HS-5 (cell line): ENCODE measurements around the gene TUFT1.
"Not testable (repeated sequence)": the region's sequence is repeated elsewhere in the genome, so short reads cannot be mapped to it uniquely, and the experiment has no call there.

Experiments used
- DNase-seq: peaks from one replicate; pipeline ENCODE4 v3.0.0-alpha.2; 2012; ENCODE audit warnings: low read depth

TUFT1 gene

DNA sequence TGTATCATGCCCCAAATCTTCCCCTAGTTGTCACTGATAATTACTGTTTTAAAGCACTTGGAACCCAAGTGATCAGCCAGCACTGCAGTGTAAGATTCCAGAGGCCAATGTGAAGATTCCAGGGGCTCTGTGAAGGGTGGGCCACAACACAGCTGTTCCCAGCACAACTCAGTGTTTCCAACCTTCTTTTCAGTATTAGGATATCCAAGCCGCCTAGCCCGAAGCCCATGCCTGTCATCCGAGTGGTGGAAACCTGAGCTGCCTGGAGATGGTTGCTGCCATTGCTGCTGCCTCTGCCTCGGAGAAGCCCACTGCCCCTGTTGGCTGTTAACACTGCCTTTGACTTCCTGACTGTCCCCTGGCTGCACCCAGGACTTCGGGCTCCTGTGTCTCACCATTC lies 41.3 kb downstream of the TUFT1 start:
- DNase-seq, result no peak

DNA sequence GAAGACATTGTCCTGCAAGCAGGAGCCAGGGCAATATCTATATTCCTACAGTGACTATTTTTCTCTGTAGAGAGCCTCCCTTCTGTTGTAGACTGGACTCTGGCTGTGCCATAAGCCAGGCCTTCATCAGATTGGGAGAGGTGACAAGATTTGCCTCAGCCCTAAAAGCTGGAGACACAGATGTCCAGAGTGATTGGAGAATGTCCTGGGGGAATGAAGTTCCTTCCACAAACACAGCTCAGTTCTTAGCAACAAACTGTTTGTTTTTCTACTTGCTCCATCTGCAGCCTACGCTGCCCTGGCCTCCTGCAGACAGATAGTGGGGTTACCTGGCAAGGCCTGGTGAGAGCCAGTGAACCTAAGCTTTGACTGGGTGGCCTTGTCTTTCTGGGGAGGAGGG lies 41.8 kb downstream of the TUFT1 start:
- DNase-seq, result no peak

DNA sequence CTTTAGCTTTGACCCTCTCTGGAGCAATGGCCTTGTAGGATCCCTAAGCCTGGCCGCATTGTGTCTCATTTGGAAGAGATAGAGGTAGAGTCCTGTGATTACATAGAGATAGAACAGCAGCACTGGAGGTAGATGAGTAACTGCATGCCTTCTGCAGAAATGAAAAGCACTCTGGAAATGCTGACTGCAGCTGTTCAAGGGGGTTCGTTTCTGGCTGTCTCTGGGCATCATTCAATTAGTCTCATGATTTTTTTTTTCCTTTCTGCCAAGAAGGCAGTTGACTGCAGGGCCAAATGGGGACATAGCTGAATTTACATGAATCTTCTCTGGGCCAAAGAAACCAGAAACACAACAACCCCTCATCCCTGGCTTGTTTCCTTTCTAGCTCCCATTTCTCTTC lies 43.7 kb downstream of the TUFT1 start:
- DNase-seq, result no peak

DNA sequence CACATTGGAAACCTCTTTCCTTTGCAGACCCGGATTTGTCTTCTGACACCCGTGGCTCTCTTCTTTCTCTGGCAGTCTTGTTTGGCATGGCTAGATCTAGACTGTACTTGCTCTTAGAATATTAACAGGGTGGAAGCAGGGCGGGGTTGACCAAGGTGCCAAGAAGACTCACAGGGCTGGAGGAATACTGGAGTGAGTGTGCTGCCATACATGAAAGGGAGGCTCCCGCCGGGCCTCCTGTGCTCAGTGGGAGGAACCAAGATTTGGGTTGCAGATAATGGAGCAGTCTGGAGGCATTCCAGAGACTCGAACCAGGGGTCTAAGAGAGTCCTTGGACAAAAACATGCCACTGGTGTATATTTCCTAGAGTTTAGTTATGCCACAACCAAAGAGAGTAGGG lies 44.2 kb downstream of the TUFT1 start:
- no peak for DNase-seq

DNA sequence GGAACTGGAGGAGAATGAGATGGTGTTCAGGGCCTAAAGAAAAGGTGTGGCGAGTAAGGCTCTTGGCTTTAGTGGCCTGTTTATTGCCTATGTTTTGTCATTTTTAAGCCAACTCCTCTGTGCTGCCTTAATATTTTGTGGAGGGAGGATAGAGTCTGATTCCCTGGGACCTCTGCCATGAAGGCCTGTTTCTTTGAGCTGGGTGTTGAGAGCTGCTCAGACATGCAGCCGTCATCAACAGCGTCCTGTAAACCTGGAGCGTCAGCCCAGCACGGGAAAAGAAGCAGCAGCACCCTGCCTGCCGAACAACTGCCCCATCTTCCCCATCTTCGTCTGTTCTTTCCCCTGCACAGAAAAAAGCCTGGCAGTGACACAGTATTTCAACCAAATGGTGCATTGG lies 44.7 kb downstream of the TUFT1 start:
- no peak for DNase-seq

DNA sequence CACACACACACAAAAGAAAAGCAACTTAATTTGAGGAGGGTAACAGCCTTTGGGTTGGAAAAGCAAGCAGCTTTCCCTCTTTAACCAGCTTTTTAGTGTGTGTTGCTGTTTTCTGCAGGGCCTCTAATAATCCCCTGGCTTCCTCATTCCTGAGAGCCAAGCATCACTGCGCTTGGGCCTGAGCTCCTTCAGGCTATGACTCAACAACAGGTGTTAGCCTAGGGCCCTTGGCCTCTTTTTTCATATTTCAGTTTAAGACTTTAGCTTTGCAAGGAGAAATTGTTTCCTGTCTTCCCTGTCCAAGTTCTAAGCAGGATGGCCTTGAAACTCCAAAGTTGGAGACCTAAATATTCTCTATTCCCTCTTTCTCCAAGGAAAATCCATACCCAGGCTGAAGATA lies 45.5 kb downstream of the TUFT1 start:
- peak; percentile 46 for DNase-seq

DNA sequence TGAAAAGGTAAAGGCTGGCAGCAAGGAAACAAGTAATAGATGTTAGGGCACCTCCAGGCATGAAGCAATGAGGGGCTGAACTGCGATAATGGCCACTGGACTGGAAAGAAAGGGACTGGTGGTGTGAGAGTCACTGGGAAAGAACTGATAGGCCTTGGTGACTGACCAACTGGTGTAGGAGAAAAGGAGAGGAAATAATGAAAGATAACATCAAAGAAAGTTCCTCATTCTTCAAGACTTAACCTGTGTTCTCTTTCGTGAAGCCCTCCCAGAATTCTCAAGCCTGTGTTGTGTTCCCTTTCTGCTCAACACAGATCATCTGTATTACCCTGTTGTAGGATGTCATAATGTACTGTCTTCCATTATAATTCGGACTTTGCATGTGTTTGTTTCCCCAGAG lies 50.9 kb downstream of the TUFT1 start:
- DNase-seq, result no peak

DNA sequence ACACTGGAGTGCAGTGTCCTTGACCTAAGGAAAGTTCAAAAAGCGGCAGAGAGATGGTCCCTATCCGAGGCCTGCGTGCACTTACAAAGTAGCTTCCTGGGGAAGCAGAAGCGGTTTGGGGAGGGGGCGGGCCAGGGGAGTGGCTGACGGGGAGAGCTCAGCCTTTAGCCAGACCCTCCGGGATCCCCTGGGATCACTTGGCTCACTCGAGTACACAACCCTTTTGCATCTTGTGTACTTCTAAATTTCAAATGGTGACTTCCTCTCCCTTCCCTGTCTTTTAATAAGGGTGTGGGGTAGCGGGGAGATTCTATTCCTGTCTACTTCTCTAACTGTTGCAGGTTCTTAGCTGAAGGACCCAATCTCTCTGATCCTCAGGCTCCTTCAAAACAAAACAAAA lies 53.6 kb downstream of the TUFT1 start:
- no peak for DNase-seq

DNA sequence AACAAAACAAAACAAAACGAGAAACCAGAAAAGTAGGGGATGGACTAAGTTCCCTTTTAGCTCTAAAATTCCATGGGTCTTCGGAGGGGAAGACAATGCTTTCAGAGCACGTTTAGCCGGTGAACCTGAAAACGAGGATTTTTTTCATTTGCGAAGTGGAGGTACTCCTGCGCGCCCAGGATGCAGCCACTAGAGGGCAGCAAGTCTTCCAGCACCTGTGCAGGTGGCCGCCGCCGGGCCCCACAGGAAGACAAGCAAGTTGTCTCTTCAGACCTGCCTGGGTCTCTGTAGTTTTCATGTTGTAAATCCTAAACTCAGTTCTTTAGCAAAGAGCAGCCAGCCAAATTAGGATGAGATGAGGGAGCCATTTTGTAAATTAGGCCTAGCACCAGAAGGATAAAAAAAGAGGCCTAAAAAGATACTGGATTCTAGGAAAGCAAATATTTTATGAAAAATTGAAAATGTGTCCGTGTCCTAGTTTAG lies 54.1 kb downstream of the TUFT1 start:
- DNase-seq, result no peak

DNA sequence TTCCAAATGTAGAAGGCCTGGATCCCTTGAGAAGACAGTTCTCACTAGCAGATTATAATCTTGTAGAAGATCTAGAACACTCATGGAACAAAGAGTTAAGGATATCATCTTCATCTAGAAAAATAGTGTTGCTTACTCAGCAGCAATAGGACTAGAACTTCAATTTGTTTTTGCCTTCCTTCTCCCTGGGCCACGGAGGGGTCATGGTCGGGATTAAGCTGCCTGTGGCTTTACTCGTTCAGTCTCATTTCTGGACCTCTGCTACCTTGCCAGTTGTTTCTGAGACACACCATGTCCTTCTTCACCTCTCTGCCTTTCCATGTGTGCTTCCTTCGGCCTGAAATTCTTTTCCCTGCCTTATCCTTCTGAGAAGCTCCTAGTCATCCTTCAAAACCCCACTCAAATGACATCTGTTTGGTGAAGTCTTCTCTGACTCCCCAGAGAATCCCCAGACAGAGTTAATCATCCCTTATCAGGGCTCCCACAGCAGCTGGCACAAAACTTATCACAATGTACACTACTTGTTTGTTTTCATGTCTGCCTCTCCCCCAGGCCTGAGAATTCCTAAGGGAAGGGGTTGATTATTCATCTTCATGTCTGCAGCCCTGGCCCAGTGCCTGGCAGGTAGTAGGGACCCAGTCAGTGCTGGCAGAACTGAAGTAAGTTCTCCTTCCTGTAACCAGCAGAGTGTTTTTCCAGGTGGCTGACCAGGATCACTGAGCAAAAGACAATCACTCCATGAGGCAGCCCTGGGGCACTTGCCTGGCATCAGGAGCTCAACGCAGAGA lies 56.3 kb downstream of the TUFT1 start:
- no peak for DNase-seq

DNA sequence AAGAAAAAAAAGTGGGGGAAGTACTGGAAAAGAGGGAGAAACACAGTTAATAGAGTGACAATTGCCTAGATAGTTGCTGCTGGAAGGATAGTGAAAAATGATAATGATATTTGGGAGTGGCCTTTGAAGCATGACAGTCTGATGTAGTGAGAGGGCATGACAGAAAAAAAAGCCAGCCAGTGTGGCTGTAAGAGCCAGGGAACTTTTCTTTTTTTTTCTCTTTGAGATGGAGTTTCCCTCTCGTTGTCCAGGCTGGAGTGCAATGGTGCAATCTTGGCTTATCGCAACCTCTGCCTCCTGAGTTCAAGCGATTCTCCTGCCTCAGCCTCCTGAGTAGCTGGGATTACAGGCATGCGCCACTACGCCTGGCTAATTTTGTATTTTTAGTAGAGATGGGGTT lies 62.4 kb downstream of the TUFT1 start:
- not testable (repeated sequence) for DNase-seq

DNA sequence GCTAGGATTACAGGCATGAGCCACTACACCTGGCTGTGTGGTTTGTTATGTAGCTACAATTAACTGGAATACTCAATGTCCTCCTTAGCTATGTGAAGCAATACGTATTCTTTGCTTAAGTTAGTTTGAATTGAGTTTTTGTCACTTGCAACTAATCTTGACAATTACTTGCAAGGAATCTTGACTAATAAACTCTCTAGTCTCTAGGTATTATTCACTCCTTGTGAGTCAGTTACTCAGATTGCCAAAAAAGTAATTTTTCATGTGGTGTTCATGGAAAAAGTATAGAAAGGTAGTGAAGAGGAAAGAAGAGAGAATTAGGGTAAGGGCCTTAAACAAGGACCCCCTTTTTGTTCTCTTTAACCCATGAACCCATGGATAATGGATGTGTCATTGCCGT lies 64.2 kb downstream of the TUFT1 start:
- DNase-seq, result no peak

DNA sequence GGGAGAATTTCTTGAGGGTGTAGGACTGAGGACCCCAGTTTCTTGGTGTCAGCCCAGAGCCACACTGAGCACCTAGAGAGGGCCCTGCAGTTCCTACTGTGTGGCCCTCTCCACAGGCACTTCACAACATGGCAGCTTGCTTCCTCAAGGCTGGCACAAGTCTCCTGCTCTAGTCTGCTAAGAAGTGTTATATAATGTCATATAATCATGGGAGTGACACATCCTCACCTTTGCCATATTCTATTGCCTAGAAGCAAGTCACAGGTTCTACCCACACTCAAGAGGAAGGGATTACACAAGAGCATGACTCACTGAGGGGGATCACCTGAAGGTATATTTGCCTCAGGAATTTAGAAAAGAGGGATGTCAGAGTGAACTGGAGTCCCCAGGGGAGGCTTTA lies 66.3 kb downstream of the TUFT1 start:
- DNase-seq, result no peak

DNA sequence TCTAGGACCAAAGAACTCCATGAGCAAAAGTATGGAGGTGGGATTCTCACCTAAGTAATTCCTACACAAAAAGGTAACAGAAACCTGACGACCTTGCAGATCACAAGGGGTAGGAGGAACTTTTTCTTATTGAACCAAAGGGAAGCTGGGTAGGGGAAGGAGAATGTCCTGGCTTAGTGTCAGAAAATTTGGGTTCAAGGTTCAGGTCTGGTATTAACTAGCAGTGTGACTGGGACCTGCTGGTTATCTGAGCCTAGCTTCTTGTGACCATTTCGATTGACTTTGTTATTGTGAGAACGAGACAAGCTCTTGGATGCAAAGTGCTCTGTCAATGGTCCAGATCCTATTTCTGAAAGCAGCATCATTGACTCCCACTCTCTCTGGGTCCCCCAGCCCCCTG lies 66.7 kb downstream of the TUFT1 start:
- DNase-seq, result no peak

DNA sequence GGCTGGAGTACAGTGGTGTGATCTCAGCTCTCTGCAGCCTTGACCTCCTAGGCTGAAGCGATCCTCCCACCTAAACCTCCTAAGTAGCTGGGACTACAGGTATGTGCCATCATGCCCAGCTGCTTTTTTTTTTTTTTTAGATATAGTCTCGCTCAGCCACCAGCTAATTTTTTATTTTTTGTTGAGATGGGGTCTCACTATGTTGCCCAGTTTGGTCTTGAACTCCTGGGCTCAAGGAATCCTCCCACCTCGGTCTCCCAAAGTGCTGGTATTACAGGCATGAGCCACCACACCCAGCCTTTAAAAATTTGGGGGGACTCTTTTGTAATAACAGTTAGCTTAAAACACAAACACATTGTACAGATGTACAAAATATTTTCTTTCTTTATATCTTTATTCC lies 70.0 kb downstream of the TUFT1 start:
- DNase-seq, result no peak

DNA sequence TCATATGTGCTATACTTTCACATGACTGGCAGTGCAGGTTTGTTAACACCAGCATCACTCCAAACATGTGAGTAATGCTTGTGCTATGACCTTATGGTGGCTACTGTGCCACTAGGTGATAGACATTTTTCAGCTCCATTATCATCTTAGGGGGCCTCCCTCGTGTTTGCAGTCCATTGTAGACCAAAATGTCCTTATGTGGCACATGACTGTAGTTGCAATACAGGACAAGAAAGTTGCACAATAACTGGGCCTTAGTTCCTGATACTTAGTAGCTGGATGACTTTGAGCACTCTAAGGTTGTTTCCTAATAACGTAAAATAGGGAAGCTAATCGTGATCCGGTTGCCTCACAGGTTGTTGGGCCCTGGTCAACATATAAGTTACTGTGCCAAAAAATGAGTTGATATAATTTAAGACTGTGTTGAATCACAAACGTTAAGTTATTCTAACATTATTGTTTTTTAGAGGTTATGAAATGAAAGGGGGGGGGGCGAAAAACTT lies 71.2 kb downstream of the TUFT1 start:
- DNase-seq, result peak; percentile 28

DNA sequence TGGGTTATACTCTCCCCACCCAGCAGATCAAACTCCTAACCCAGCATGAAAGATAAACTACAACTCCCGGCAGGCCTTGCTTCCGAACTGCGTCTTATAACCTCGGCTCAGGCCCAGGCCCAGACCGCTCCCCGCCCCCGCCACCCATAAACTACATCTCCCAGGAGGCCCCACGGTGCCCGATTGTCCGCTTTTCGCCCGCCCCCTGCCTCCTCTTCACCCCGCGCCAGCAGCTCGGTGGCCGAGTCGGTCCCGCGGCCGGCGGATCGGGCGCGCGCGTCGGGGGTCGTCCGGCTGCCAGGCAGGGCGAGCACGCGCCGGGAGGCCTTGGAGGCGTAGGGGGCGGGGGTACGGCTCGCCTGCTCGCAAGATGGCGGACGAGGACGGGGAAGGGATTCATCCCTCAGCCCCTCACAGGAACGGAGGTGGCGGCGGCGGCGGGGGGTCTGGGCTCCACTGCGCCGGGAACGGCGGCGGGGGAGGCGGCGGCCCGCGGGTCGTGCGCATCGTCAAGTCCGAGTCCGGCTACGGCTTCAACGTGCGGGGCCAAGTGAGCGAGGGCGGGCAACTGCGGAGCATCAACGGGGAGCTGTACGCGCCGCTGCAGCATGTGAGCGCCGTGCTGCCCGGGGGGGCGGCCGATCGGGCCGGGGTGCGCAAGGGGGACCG lies 71.9 kb downstream of the TUFT1 start, which contains the start of gene SNX27:
Gene SNX27 (plus strand): TSS at position 219 of the 669 bp plus-strand sequence. CDS start 152 bp downstream, at position 371.
- peak; percentile 70 for DNase-seq

DNA sequence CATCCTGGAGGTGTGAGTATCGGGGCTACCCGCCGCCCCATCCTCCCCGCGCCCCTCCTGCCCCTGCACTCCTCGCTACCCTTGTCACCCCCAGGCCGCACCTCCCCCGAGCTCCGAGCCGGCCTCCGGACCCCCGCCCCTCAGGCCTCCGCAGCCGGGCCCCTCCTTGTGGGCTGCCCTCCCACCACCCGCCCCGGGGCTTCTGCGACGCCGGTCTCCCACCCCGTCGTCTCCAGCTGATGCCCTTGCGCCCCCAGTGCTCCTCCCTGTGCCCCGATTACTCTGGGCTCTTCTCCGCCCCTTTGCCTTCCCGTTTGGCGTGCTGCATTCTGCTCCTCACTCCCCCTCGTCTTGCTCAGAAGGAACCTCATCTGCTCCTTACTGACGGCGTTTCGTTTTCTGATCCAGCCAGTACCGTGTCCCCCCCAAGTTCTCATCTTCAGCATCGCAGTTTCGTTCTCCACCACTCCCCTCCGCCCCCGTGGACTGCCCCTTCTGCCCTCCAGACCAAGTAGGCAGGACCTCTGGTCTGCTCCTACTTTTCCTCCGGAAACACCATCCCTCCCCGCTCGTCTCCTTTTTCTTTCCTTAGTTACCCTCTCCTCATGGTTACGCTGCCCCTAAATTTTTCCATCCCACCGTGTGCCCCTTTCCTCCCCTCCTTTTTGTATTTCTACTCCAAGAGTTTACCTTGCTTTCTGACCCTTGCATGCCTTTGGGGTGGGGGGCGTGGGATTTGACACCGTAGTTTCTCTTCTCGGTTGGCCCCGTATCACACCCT lies 72.6 kb downstream of the TUFT1 start:
- no peak for DNase-seq

DNA sequence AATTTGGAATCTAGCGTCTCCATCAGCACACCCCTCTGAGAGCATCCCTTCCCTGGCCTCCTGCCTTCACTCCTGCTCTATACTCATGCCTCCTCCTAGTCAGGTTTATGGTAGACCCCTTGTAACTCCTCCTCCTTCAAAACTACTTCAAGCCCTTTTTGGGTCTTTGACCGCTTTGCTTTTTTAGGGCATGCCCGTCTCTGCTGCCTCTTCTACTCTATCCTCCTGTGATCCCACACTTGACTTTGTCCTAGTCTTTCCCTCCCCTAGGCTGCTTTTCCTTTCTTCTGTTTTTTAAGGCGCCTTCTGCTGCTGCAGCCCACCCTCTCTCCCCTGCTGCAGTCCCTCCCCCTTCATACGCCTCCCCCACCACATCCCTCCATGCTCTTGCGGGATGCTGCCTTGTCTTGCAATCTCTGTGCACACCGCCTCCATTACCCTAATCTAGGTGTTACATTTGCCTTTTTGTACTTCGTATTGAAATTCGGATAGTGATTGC lies 73.2 kb downstream of the TUFT1 start:
- DNase-seq, result no peak

DNA sequence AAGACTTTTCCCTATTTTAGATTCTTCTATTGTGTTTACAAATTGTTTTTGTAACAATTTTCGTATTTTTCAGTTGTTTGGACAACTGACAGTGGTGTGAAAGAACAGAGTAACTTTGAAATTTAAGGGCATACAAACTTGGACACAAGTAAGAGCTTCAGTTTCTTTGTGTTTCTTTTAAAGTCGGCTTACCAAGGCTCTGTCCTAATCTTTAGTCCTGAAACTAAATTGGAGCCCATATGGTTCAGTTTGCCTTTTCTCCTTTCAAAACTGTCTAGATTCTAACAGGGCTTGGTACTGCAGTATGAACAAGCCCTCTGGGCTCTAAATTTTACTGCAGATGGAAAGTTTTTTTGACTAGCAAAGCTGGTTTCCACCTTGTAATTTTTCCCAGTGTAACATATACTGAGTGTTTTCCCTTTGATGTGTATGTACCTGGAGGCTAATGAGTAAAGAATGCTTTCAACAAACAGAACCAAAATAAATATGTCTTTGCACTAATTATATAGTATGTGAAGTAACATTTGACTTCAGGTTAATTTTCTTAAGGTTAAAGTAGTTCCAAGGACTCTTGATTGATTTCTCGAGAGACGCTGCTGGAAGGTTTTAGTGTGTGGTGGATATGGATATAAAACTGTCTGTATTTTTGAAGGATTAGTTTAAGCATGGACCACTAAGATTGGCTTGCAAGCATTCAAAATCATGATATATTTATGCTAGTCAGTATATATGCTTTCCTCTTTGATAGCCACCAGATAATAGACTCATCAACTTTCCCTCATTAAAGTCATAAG lies 75.8 kb downstream of the TUFT1 start:
- no peak for DNase-seq

DNA sequence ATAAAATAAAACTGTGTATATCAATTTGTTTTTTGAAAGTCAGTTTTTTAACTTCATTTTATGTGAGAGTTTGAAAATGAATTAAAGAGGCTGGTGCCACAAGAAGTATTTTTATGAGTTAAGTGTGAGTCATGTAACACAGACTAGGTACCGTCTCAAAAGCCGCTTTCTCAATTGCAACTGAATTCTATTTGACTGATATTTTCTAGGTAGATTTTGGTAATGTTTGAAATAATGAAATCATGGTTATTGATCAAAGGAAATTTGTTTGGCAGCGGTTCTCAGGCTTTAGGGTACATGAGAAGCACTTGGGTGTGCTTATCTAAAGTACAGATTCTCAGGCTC lies 76.4 kb downstream of the TUFT1 start:
- DNase-seq, result no peak

DNA sequence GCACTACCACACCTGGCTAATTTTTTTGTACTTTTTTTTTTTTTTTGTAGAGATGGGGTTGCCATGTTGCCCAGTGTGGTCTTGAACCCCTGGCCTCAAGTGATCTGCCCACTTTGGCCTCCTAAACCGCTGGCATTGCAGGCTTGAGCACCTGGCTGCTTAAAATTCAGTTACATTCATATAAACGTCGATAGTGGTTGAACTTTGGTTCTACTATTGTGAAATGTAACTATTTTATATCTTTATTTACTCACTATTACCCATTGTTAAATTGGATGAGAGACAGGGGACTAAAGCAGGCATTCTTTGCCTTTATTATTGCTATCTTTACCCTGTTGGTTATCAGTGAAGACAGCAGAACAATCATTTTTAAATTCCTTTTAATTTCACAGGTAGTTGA lies 77.9 kb downstream of the TUFT1 start:
- DNase-seq, result no peak
